ENCODE results near the gene HJURP. TPM values are rescaled to one million over a fixed set of nuclear protein-coding genes. Genes with fewer than 3 reads are reported as not detected.

Gene HJURP
- total RNA-seq, 1 experiment from 2014 or later = 49.7 TPM

DNA sequence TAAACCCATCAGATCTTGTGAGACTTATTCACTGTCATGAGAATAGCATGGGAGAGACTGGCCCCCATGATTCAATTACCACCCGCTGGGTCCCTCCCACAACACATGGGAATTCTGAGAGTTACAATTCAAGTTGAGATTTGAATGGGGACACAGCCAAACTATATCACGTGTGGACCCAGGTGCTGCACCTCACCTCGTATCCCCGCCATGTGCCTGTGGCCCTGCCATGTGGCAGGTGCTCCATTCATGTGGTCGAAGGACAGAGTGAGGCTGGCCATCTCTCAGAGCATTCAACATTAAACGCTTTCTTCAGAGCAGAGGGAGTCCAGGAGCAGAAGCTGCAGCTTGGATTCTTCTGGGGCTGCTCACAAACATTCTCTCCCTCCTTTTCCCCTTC, 44.0 kb downstream of the HJURP start:
- Histone ChIP-seq H3K4me1 (ENCODE audit: insufficient read depth, low read length) (no peaks in the 10 kb centered on the region), H3K18ac (ENCODE audit: insufficient read length, low read depth, low read length) (no peak overlapping the region), H3K56ac (ENCODE audit: insufficient read length, low read depth, low read length) (no peak overlapping the region), H3K27ac (ENCODE audit: insufficient read length, low read depth, low read length) (no peak overlapping the region), H3T11ph (ENCODE audit: low read length) (no peak overlapping the region), H2BK20ac (ENCODE audit: low read depth, low read length, poor library complexity, severe bottlenecking) (no peak overlapping the region), H3K23me2 (ENCODE audit: insufficient read length, low read depth, low read length, poor library complexity, severe bottlenecking) (no peaks in the 10 kb centered on the region), H4K20me1 (ENCODE audit: control insufficient read depth, insufficient read depth, insufficient read length) (no peaks in the 10 kb centered on the region), H3K79me1 (ENCODE audit: insufficient read depth, low read depth, low read length, poor library complexity, severe bottlenecking) (no peaks in the 10 kb centered on the region), H4K5ac (ENCODE audit: insufficient read length, low read depth, low read length) (no peak overlapping the region), H4K91ac (ENCODE audit: insufficient read length, low read depth, low read length) (no peak overlapping the region), H3K4me2 (ENCODE audit: insufficient read depth, insufficient read length, low read length) (no peak overlapping the region), H2BK120ac (ENCODE audit: low read depth, low read length, poor library complexity, severe bottlenecking) (no peak overlapping the region), H2BK12ac (ENCODE audit: insufficient read length, low read depth, low read length) (no peak overlapping the region), H2BK15ac (ENCODE audit: low read depth, low read length) (no peak overlapping the region), H3K14ac (ENCODE audit: insufficient read depth, low read length) (no peak overlapping the region), H3K9ac (ENCODE audit: extremely low read depth, insufficient read length, low read length) (no peak overlapping the region), H3K79me2 (ENCODE audit: insufficient read depth, low read length) (no peaks in the 10 kb centered on the region), H3K27me3 (ENCODE audit: insufficient read depth, low read length) (no peaks in the 10 kb centered on the region), H3K9me3 (ENCODE audit: control insufficient read depth, low read depth, low read length) (no peaks in the 10 kb centered on the region), H3K23ac (ENCODE audit: insufficient read length, low read depth, low read length) (no peak overlapping the region), H2AK5ac (ENCODE audit: insufficient read length, low read length) (no peak overlapping the region), H3K4ac (ENCODE audit: low read depth, low read length) (no peak overlapping the region), H2AFZ (ENCODE audit: low read length) (no peak overlapping the region), H2BK5ac (ENCODE audit: insufficient read length, low read length) (no peak overlapping the region), H4K8ac (replicated peaks; ENCODE audit: insufficient read length, low read depth, low read length) (no peak overlapping the region)
- Mint-ChIP-seq H3K4me1 (no peaks in the 10 kb centered on the region), H3K9me3 (peaks cover 0 to 2% of the 10 kb centered on the region in 2 experiments; a peak in 2 of 5 replicates), H3K27me3 (ENCODE audit: low read depth) (peaks cover 15% of the 10 kb centered on the region), H3K4me3 (no peak overlapping the region), H3K27ac (no peak overlapping the region), H3K36me3 (ENCODE audit: insufficient read depth in 1 of 3, low read depth in 3 of 3) (no peaks in the 10 kb centered on the region)
- DNase-seq = no peak
- TF ChIP-seq CTCF (conservative IDR thresholded peaks at IDR 0.05) = no peak
- no CpG with 5 or more reads among the region's 6 CpGs for WGBS (ENCODE audit: extremely low coverage, insufficient read length, low lambda C conversion rate)

Data from H9 (cell line).